NB4 (cell line): ENCODE results near the gene APOB.

Source experiments
- POLR2A ChIP-seq: IDR thresholded peaks from 2 replicates; pipeline ENCODE4 v1.6.1; 2011; ENCODE audit warnings: mild to moderate bottlenecking; ENCODE audit not compliant: insufficient read length; ENCODE audit errors: extremely low read depth
- TF ChIP-seq, protein P1 (sequence below): IDR thresholded peaks from one replicate; pipeline ENCODE4 v1.5.1; 2012; ENCODE audit warnings: low read depth, low read length

GRCh38 chr2:20966061-20966595 lies 77.7 kb downstream of the APOB start:
- TF ChIP-seq, protein P1, sequence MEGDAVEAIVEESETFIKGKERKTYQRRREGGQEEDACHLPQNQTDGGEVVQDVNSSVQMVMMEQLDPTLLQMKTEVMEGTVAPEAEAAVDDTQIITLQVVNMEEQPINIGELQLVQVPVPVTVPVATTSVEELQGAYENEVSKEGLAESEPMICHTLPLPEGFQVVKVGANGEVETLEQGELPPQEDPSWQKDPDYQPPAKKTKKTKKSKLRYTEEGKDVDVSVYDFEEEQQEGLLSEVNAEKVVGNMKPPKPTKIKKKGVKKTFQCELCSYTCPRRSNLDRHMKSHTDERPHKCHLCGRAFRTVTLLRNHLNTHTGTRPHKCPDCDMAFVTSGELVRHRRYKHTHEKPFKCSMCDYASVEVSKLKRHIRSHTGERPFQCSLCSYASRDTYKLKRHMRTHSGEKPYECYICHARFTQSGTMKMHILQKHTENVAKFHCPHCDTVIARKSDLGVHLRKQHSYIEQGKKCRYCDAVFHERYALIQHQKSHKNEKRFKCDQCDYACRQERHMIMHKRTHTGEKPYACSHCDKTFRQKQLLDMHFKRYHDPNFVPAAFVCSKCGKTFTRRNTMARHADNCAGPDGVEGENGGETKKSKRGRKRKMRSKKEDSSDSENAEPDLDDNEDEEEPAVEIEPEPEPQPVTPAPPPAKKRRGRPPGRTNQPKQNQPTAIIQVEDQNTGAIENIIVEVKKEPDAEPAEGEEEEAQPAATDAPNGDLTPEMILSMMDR, result no peak
- no peak for TF ChIP-seq POLR2A
